ENCODE data around the gene SBF2. TPM values are rescaled to one million over a fixed set of nuclear protein-coding genes. Genes with fewer than 3 reads are reported as not detected.

SBF2 gene
- total and polyA plus RNA-seq, 9 of the 15 experiments (the other 6 are each of a cell fraction or from before 2014, with no cell fraction given) = 0.80 to 9.5 (median 5.0) TPM

DNA sequence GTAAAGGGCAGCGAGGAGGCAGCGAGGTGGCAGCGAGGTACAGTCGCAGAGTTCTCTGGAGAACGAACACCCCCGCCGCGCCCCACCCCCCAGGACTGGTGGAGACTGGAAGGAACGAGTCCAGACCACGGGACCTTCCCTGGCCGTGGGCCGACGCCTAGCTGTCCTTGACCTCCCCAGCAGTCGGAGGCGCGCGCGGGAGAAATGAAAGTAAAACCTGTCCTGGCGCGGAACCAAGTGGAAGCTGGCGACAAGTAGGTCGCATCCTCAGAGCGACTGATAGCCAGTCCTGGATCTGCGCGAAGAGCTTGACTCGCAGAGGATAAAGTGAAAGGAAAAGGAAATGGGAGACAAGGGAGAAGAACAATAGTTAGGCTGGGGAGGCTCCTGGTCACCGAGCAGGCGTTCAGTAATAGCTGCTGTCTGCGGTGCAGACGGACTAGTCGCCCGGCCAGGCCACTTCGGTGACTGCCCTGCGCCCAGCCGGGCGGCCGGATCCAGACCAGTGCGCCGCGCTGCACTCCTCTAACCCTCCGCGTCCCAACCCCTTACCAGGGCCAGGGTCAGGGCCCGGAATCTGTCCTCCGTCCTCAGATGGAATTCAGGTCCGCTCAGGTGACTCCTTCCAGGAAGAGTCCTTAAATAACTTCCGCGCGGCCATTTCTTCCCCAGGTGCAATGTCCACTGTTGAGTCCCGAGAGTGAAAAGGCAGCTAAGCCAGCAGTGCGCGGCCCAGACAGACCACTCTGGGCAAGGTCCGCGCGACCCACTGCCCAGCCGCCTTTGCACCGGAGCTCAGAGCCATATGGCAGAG is 8.9 kb upstream of the SBF2 start (continued):
- TF ChIP-seq, protein P1, sequence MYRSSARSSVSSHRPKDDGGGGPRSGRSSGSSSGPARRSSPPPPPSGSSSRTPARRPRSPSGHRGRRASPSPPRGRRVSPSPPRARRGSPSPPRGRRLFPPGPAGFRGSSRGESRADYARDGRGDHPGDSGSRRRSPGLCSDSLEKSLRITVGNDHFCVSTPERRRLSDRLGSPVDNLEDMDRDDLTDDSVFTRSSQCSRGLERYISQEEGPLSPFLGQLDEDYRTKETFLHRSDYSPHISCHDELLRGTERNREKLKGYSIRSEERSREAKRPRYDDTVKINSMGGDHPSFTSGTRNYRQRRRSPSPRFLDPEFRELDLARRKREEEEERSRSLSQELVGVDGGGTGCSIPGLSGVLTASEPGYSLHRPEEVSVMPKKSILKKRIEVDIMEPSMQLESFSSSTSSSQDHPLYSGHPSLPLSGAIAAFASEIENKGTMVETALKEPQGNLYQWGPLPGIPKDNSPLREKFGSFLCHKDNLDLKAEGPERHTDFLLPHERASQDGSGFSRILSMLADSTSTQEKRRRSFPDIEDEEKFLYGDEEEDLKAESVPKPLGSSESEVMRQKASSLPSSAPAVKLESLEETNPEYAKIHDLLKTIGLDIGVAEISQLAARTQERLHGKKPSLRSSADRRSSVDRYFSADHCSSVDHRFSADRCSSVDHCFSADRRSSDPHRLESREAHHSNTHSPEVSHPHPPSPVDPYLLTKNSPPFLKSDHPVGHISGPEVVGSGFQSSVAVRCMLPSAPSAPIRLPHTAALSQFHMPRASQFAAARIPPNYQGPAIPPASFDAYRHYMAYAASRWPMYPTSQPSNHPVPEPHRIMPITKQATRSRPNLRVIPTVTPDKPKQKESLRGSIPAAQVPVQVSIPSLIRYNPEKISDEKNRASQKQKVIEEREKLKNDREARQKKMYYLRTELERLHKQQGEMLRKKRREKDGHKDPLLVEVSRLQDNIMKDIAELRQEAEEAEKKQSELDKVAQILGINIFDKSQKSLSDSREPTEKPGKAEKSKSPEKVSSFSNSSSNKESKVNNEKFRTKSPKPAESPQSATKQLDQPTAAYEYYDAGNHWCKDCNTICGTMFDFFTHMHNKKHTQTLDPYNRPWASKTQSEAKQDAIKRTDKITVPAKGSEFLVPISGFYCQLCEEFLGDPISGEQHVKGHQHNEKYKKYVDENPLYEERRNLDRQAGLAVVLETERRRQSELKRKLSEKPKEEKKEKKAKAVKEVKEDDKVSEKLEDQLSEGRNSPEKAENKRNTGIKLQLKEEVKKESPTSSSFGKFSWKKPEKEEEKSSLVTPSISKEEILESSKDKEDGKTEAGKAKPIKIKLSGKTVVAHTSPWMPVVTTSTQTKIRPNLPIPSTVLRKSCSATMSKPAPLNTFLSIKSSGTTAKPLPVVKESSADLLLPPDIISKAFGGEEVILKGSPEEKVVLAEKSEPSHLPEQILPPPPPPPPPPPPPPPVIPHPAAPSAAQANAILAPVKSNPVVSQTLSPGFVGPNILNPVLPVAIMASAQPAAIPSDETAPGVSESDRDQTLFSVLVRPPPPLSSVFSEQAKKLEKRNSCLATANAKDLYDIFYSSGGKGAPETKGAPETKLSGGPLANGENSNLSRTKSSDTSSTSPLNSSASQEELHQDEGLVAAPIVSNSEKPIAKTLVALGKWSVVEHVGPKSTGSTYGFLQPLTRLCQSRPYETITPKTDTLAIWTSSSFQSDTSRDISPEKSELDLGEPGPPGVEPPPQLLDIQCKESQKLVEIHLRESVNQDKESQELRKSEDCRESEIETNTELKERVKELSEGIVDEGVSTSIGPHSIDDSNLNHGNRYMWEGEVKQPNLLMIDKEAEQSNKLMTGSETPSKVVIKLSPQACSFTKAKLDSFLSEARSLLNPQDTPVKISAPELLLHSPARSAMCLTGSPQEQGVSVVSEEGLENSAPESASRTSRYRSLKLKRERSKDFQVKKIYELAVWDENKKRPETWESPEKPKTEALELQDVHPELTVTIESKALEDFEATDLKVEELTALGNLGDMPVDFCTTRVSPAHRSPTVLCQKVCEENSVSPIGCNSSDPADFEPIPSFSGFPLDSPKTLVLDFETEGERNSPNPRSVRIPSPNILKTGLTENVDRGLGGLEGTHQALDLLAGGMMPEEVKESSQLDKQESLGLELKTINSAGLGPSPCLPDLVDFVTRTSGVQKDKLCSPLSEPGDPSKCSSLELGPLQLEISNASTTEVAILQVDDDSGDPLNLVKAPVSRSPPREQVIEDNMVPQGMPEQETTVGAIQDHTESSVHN (IDR thresholded peaks at IDR 0.05; ENCODE audit: borderline replicate concordance in 1 of 2, low read depth in 1 of 2) = 0 out of 4 replicates have a peak, but pooled peaks of 1 of the 2 experiments have one; percentile 33
- TF ChIP-seq U2AF1 (optimal IDR thresholded peaks at IDR 0.05; ENCODE audit: low read depth, low read length) = no peak
- TF ChIP-seq PHF20 (IDR thresholded peaks at IDR 0.05; ENCODE audit: partially characterized antibody) = no peak
- TF ChIP-seq, protein P2, sequence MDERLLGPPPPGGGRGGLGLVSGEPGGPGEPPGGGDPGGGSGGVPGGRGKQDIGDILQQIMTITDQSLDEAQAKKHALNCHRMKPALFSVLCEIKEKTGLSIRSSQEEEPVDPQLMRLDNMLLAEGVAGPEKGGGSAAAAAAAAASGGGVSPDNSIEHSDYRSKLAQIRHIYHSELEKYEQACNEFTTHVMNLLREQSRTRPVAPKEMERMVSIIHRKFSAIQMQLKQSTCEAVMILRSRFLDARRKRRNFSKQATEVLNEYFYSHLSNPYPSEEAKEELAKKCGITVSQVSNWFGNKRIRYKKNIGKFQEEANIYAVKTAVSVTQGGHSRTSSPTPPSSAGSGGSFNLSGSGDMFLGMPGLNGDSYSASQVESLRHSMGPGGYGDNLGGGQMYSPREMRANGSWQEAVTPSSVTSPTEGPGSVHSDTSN (CRISPR knock-in tag; IDR thresholded peaks at IDR 0.05; ENCODE audit: low read depth) = no peak
- TF ChIP-seq, protein P2 (tag; conservative IDR thresholded peaks at IDR 0.05; ENCODE audit: low read depth) = no peak
- TF ChIP-seq ZFX (CRISPR knock-in tag; IDR thresholded peaks at IDR 0.05) = 0 out of 2 replicates have a peak, but pooled peaks have one; percentile 38
- 0 out of 2 replicates have a peak, but pooled peaks have one; percentile 14 for TF ChIP-seq ETV1 (tag; conservative IDR thresholded peaks at IDR 0.05; ENCODE audit: low read depth)
- TF ChIP-seq FOXJ2 (tag; IDR thresholded peaks at IDR 0.05) = no peak
- TF ChIP-seq ESRRA (IDR thresholded peaks at IDR 0.05; ENCODE audit: borderline replicate concordance, low read depth) = peak; percentile 88
- TF ChIP-seq SIN3A (IDR thresholded peaks at IDR 0.05; ENCODE audit: borderline replicate concordance in 2 of 2, control insufficient read depth in 1 of 2, low read depth in 2 of 2, low read length in 2 of 2) = no peak
- TF ChIP-seq ZNF76 (CRISPR knock-in tag; IDR thresholded peaks at IDR 0.05; ENCODE audit: borderline replicate concordance) = no peak
- TF ChIP-seq NR2C2 (CRISPR knock-in tag; IDR thresholded peaks at IDR 0.05) = no peak
- TF ChIP-seq NR2C2 (tag; IDR thresholded peaks at IDR 0.05) = peak; percentile 46; the same call in 1 of the 2 replicates
